ENCODE data around the gene NUCB1. TPM values are rescaled to one million over a fixed set of nuclear protein-coding genes. Genes with fewer than 3 reads are reported as not detected.

The NUCB1 gene
- total RNA-seq, 4 donors from 2014 or later: 83.9 to 162 (median 148) TPM

DNA sequence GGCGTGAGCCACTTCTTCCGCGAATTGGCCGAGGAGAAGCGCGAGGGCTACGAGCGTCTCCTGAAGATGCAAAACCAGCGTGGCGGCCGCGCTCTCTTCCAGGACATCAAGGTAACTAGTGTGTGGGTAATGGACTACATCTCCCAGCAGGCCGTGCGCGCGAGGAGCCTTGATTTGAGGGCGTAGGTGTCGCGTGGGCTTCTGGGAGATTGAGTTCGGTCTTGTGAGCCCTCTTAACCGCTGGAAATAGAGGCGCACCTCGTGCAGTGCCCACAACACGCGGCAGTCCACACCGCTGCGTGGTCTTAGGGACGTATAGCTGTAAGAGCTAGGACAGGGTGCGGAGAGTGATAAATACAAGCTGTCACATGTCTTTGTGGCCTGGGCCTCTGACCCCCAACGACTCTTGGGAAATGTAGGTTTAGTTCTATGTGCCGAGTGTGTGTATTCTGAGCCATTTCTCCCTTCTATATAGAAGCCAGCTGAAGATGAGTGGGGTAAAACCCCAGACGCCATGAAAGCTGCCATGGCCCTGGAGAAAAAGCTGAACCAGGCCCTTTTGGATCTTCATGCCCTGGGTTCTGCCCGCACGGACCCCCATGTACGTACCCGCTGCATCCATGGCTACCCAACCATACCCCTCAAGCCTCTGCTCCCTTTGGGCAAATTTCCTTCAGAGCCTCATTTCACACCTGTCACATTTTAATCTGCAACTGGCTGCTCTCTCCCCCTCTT, 65.9 kb downstream of the NUCB1 start:
- H3K27ac ChIP-seq: peak overlapping the region; percentile 89 to 99 (median 98)
- H3K9me3 ChIP-seq: no peaks in the 10 kb centered on the region
- ATAC-seq (peak; percentile 65 to 70), DNase-seq (peak; percentile 89 to 93)
- no peaks in the 10 kb centered on the region for H3K27me3 ChIP-seq
- peak overlapping the region; percentile 95 to 97 (median 96) for H3K4me3 ChIP-seq
- TF ChIP-seq, protein P1, sequence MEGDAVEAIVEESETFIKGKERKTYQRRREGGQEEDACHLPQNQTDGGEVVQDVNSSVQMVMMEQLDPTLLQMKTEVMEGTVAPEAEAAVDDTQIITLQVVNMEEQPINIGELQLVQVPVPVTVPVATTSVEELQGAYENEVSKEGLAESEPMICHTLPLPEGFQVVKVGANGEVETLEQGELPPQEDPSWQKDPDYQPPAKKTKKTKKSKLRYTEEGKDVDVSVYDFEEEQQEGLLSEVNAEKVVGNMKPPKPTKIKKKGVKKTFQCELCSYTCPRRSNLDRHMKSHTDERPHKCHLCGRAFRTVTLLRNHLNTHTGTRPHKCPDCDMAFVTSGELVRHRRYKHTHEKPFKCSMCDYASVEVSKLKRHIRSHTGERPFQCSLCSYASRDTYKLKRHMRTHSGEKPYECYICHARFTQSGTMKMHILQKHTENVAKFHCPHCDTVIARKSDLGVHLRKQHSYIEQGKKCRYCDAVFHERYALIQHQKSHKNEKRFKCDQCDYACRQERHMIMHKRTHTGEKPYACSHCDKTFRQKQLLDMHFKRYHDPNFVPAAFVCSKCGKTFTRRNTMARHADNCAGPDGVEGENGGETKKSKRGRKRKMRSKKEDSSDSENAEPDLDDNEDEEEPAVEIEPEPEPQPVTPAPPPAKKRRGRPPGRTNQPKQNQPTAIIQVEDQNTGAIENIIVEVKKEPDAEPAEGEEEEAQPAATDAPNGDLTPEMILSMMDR (IDR thresholded peaks at IDR 0.05 in 4 of 5, conservative IDR thresholded peaks at IDR 0.05 in 1 of 5): no peak
- no peak for TF ChIP-seq POLR2A (IDR thresholded peaks at IDR 0.05)
- H3K4me1 ChIP-seq: peaks cover 35 to 48% of the 10 kb centered on the region in 2 donors
- in situ Hi-C loops (cut with MboI; ENCODE audit: low sequenced_read_pairs in 4 of 4): loop anchor here in 2 of 4 donors (10.0 to 25.0 kb wide), 2 partner anchors 91 to 104 kb away; partner anchors contain the start of genes PPP1R15A (in 2 of the 2) and PLEKHA4 (in 1 of the 2)
- peaks cover 0 to 35% of the 10 kb centered on the region in 2 donors for H3K36me3 ChIP-seq
- intact Hi-C loops (cut with DNase I; ENCODE audit: low total_unique reads): loop anchor here (1.0 to 5.0 kb wide), 3 partner anchors 27 to 169 kb away; partner anchors contain the start of genes GYS1, PPP1R15A and RUVBL2

DNA sequence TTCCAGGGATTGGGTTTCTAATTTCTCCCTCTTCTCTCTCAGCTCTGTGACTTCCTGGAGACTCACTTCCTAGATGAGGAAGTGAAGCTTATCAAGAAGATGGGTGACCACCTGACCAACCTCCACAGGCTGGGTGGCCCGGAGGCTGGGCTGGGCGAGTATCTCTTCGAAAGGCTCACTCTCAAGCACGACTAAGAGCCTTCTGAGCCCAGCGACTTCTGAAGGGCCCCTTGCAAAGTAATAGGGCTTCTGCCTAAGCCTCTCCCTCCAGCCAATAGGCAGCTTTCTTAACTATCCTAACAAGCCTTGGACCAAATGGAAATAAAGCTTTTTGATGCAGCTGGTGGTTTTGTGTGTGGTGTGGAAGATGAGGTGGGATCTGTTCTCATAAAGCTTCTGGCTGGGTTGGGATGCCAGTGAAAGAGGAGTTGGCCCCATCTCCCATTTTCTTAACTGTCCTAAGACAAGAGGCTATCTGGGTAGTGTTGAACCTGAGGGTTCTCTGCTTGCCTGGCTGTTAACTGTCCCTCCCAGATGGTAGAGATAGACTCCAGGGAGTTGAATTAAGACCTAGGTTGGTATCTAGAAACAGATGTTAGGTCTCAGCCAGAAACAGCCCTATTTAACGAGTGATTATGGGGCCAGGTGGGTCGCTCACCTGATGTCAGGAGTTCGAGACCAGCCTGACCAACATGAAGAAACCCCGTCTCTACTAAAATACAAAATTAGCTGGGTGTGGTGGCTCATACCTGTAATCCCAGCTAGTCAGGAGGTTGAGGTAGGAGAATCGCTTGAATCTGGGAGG, 66.6 kb downstream of the NUCB1 start:
- peak overlapping the region; percentile 95 to 97 (median 96) for H3K4me3 ChIP-seq
- in situ Hi-C loops (cut with MboI; ENCODE audit: low sequenced_read_pairs in 4 of 4) (loop anchor here in 2 of 4 donors (10.0 to 25.0 kb wide), 2 partner anchors 92 to 104 kb away; partner anchors contain the start of genes PPP1R15A (in 2 of the 2) and PLEKHA4 (in 1 of the 2)), intact Hi-C loops (cut with DNase I; ENCODE audit: low total_unique reads) (loop anchor here (5.0 kb wide), 1 partner anchor 169 kb away; no protein-coding TSS in a partner anchor)
- no peak for TF ChIP-seq POLR2A (IDR thresholded peaks at IDR 0.05)
- TF ChIP-seq, protein P1 (IDR thresholded peaks at IDR 0.05 in 4 of 5, conservative IDR thresholded peaks at IDR 0.05 in 1 of 5): no peak
- H3K36me3 ChIP-seq: peaks cover 0 to 35% of the 10 kb centered on the region in 2 donors
- no peaks in the 10 kb centered on the region for H3K27me3 ChIP-seq
- H3K9me3 ChIP-seq: no peaks in the 10 kb centered on the region
- peaks cover 35 to 48% of the 10 kb centered on the region in 2 donors for H3K4me1 ChIP-seq
- DNase-seq (peak in 1 of 2 donors; percentile 37), ATAC-seq (no peak)
- H3K27ac ChIP-seq: peak overlapping the region; percentile 89 to 99 (median 98)

DNA sequence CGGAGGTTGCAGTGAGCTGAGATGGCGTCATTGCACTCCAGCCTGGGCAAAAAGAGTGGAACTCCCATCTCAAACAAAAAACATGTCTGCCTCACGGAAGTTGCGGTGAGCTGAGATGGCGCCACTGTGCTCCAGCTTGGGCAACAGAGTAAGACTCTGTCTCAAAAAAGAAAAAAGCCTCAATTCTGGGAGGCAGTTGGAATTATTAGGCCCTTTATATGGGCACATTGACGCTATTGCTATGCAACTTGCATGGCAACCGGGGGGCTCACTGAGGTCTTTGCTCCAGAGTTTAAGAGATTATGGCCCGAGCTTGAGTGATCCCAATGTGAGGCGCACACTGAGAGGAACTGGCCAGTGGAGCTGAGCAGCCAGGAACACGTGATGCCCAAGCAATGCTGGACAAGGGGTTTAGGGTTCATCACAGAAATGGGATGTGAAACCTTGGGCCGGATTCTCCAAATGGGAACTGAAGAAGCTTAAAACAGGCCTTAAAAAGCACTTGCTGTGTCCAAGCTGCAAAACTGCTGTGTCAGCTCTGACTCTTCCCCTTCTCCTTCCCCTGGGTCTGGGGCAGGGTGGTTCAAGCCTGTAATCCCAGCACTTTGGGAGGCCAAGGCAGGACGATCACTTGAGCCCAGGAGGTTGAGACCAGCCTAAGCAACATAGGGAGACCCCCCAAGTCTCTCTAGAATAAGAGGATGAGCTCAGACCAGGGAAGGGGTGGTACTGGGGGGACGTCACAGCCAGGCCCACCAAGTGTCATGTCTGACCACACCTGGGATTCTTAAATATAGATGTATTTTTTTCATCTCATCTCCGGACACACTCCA, 67.5 kb downstream of the NUCB1 start:
- in situ Hi-C loops (cut with MboI; ENCODE audit: low sequenced_read_pairs in 4 of 4) (loop anchor here in 2 of 4 donors (10.0 to 25.0 kb wide), 2 partner anchors 93 to 105 kb away; partner anchors contain the start of genes PPP1R15A (in 2 of the 2) and PLEKHA4 (in 1 of the 2)), intact Hi-C loops (cut with DNase I; ENCODE audit: low total_unique reads) (loop anchor here (5.0 kb wide), 1 partner anchor 170 kb away; no protein-coding TSS in a partner anchor)
- Histone ChIP-seq H3K27ac (peak overlapping the region; percentile 89 to 99 (median 98)), H3K9me3 (no peaks in the 10 kb centered on the region), H3K4me3 (peak overlapping the region in 3 of 4 donors; percentile 2 to 96 (median 95)), H3K4me1 (peaks cover 35 to 48% of the 10 kb centered on the region in 2 donors), H3K36me3 (peaks cover 0 to 43% of the 10 kb centered on the region in 2 donors), H3K27me3 (no peaks in the 10 kb centered on the region)
- TF ChIP-seq POLR2A (IDR thresholded peaks at IDR 0.05): peak in 1 of 2 donors; percentile 13
- TF ChIP-seq, protein P1 (IDR thresholded peaks at IDR 0.05 in 4 of 5, conservative IDR thresholded peaks at IDR 0.05 in 1 of 5): no peak
- ATAC-seq: no peak
- DNase-seq: peak; percentile 52 to 56
